Occipital lobe (tissue), 2 donors: ENCODE measurements around the gene ELOVL6. TPM values are rescaled to one million over a fixed set of nuclear protein-coding genes. Genes with fewer than 3 reads are reported as not detected.
A peak's percentile ranks its signal among the peaks of the same experiment; 100 is the strongest.
"Not testable (repeated sequence)": the region's sequence is repeated elsewhere in the genome, so short reads cannot be mapped to it uniquely, and the experiment has no call there.

Source experiments
- DNase-seq: peaks from one replicate; lab custom pipeline; 2025; lab: John Stamatoyannopoulos, UW
- total RNA-seq: library from RNA; depleted of rRNA; stranded (reverse); fragments of >200 nt; gene quantifications from one replicate; pipeline ENCODE4 v1.2.3, GENCODE V29; 2014

Gene ELOVL6
- total RNA-seq, 1 donor from 2014 or later: 39.0 TPM

- DNase-seq: not testable (repeated sequence)
These were observed 121.6 kb downstream of the ELOVL6 start for GRCh38 chr4:110076828-110077227.

GRCh38 chr4:110075891-110076290, 122.5 kb downstream of the ELOVL6 start:
- no peak for DNase-seq

- DNase-seq: no peak
These were observed 123.2 kb downstream of the ELOVL6 start for GRCh38 chr4:110075083-110075738.

DNA sequence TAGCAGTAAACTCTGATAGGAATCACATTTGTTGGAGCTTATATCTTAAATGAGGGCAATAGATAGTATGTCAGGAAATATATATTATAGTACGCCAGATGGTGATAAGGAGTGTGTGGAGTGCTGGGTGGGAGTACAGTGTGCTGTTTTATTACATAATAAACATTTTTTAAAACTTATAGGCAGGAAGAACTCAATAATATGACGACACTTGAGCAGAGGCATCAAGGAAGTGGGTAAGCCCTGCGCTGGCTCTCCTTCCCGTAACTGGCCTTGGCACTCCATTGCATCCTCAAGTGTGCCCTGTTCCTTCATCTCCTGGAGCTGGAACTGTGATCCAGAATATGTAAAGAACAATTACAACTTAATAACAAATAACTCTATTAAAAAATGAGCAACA, 123.8 kb downstream of the ELOVL6 start:
- no peak for DNase-seq

- DNase-seq: no peak
These were observed 125.2 kb downstream of the ELOVL6 start for GRCh38 chr4:110073053-110073845.

- peak; percentile 1 for DNase-seq
These were observed 126.9 kb downstream of the ELOVL6 start for GRCh38 chr4:110071466-110071865.

GRCh38 chr4:110068248-110068647, 130.2 kb downstream of the ELOVL6 start:
- DNase-seq: no peak

GRCh38 chr4:110064934-110065333, 133.5 kb downstream of the ELOVL6 start:
- no peak for DNase-seq

GRCh38 chr4:110064295-110064694, 134.1 kb downstream of the ELOVL6 start:
- DNase-seq: no peak

GRCh38 chr4:110062166-110062565, 136.2 kb downstream of the ELOVL6 start:
- peak; percentile 57 for DNase-seq

DNA sequence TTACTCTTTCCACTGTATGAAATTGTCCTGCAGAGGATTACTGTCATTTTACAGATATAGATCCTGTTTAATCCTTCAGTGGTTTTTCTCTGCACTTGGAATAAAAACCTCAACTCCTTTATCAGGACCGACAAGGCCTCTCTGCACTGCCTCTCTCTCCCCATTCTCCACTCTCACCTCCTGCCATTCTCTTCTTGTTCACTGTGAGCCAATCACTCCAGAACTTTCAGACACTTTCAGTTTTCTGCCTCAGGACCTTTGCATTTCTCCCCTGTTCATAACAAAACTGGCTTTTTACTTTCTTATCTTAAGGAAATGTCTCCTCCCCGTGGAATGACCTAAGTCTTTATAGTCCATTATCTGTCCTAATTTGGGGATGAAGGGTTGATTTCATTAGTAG, 137.3 kb downstream of the ELOVL6 start:
- DNase-seq: no peak

DNA sequence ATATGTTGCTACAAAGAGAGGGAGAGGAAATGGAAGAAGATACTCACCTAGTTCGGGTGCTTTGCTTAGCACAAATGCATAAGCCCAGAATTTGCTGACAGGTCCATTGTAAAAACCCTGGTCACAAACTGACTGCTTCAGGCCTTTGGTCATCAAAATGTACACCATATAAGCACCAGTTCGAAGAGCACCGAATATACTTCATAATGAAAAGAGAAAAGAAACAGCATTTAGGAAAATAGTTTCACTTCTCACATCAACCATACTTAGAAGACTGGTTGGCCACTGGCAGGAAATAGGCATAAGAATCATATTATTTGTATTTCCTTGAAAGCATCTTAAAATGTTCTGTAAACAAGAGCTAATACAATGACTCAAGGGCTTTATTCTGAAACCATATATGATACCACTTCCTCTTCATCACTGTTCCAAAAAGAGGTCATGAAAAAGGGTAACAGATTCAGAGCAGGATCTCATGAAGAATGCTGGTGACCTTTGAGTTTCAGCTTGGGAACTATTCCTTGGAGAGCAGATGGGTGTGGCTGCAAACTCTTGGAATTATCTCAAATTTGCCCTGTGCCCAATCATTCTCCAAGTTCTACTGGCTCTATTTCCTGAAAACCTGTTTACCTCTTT, 138.7 kb downstream of the ELOVL6 start:
- no peak for DNase-seq

DNA sequence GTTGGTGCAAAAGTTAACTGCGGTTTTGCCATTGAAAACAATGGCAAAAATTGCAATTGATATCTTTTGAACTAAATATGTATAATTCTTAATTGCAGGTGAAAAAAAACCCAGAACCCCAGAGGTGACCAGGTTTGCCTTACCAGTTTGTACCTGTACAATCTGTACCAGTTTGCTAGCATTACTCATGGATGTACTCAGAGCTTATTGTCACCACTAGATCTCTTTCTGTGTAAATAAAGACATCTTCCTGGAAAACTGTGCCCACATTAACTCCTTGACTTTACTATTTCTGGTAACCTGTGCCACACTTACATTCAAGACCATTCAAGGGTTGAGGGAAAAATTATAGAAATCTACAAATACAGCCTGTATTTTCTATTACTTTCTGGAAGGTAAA, 139.7 kb downstream of the ELOVL6 start:
- no peak for DNase-seq

DNA sequence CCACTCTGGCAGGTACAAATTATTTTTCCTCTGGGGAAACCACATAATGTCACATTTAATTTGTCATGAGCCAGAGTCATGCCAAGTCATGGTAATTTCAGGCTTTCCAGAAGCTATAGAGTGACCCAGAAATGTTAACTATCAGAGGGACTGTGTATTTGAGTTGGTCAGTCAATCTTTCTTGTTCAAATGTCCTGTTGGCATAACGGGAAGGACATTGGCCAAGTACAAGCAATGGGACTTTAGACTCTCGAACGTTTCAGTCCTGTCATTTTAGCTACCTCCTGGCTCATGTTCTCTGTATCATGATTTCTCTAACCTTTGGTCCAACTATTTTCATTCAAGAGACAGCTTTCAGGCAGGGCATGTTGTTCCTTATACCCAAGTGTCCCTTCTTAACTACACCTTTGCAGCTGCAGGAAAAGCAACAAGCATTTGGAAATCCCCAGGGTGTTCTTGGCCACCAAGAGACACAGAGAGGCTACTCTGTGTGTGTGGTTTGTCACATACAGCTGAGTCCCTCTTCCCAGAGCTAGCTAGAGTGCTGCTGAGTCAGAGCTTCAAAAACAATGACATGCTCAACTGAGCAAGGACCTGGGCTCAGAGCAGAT, 143.2 kb downstream of the ELOVL6 start:
- peak; percentile 9 for DNase-seq

GRCh38 chr4:110049951-110050925, 148.2 kb downstream of the ELOVL6 start:
- peak; percentile 18 for DNase-seq

- DNase-seq: peak; percentile 1
These were observed 151.8 kb downstream of the ELOVL6 start for GRCh38 chr4:110046588-110047049.

DNA sequence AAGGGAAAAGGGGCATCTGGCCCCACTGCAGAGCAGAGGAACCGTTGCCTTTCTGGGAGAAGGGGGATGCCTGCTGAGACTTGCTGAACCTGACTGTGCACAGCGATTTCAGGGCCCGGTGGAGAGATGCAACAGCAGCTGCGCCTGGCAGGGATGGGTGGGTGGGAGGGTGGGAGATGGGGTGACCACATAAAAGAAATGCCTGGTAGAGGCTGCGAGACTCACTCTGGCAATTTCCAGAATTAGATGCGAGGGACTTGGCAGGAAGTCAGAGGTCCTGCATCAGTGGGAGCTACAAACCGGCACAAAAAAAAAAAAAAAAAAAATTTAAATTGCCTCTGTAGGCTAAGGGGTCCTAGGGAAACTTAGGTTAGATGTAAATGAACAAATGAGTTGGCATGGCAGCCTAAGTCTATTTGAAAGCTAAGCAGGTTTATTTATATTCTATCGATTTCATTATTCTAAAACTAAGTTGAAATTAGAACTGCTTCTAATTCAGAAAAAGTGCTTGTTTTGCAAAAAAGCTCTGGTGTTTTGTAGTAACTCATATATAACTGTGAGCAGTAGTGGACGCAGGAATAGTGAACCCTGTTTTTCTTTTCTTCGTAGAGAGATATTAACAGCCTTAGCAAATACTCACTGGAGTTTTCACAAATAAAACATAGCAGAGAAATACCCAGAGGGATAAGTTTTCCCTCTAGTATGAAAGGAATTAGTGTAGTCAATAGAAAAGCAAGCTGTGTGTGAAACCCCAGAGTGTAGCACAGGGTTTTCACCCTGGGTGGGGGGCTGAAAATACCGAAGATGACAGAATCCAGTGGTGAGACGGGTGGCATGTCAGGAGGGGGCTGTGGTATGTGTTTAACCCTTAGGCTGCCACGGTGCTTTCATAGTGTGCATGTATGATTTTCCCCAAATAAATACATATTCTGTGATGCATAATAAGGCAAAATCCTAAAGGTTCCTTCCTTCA, 155.6 kb downstream of the ELOVL6 start:
- no peak for DNase-seq

DNA sequence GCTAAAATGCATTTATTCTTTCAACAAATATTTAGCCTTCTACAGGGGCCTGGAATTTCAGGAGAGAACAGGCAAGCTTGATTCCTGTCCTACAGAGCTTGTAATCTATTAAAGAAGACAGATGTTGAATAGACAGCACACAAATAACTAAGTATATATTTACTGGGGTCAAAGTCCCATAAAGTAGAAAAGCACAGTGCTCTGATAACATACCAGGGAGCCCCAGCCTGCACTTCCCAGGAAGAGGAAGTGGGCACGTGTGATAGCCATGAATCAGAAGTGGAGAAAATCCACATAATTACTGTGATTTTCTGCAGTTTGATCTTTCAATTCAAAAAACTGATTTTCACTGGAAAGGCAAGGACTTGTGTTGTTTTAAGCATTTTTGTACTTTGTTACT, 156.7 kb downstream of the ELOVL6 start:
- no peak for DNase-seq

- DNase-seq: not testable (repeated sequence)
These were observed 159.3 kb downstream of the ELOVL6 start for GRCh38 chr4:110039164-110039563.

GRCh38 chr4:110034026-110034393, 164.4 kb downstream of the ELOVL6 start:
- no peak for DNase-seq
